OCI-LY1 (cell line): Measurements from ENCODE around the gene RETN.
"Not testable (repeated sequence)": the region's sequence is repeated elsewhere in the genome, so short reads cannot be mapped to it uniquely, and the experiment has no call there.

Experiments
- H2AFZ ChIP-seq: fragments of 200-600 bp; sonication (generic), shearing (Covaris generic); 2 replicates; pipeline ENCODE4 v1.6.0; 2014; ENCODE audit warnings: antibody characterized with exemption, mild to moderate bottlenecking, low read length
- H3F3A ChIP-seq: fragments of 200-600 bp; sonication (generic), shearing (Covaris generic); 2 replicates; pipeline ENCODE4 v1.6.0; 2014; ENCODE audit warnings: mild to moderate bottlenecking, antibody characterized with exemption, low read length, moderate library complexity; ENCODE audit not compliant: insufficient read depth
- H3K27ac ChIP-seq: fragments of 200-600 bp; sonication (generic); 2 replicates; pipeline ENCODE4 v1.5.1; 2014; ENCODE audit warnings: low read length, mixed run types, mild to moderate bottlenecking, low read depth; ENCODE audit not compliant: poor library complexity, severe bottlenecking
- H3K27me3 ChIP-seq: fragments of 200-600 bp; sonication (generic); 2 replicates; pipeline ENCODE4 v1.6.0; 2014; ENCODE audit warnings: antibody characterized with exemption, mild to moderate bottlenecking, low read length, moderate library complexity; ENCODE audit not compliant: insufficient read depth
- H3K36me3 ChIP-seq: fragments of 200-600 bp; sonication (generic); 2 replicates; pipeline ENCODE4 v1.6.1; 2014; ENCODE audit warnings: mild to moderate bottlenecking, antibody characterized with exemption, low read length, moderate library complexity, mixed read lengths; ENCODE audit not compliant: insufficient read depth
- H3K4me1 ChIP-seq: fragments of 200-600 bp; sonication (generic); 2 replicates; pipeline ENCODE4 v1.5.1; 2014; ENCODE audit warnings: mild to moderate bottlenecking, low read length, moderate library complexity; ENCODE audit not compliant: insufficient read depth, severe bottlenecking
- H3K4me2 ChIP-seq: fragments of 200-600 bp; sonication (generic), shearing (Covaris generic); 2 replicates; pipeline ENCODE4 v1.6.1; 2014; ENCODE audit warnings: low read length
- H3K4me3 ChIP-seq: fragments of 200-600 bp; sonication (generic); 2 replicates; pipeline ENCODE4 v1.5.1; 2014; ENCODE audit warnings: low read length, low read depth, mild to moderate bottlenecking, mixed read lengths; ENCODE audit not compliant: poor library complexity, severe bottlenecking
- H3K79me2 ChIP-seq: fragments of 200-600 bp; shearing (Covaris generic); 2 replicates; pipeline ENCODE4 v1.6.1; 2016; ENCODE audit warnings: mixed run types, low read length, mixed read lengths; ENCODE audit not compliant: insufficient read depth
- H3K9ac ChIP-seq: fragments of 200-600 bp; sonication (generic), shearing (Covaris generic); 2 replicates; pipeline ENCODE4 v1.6.1; 2014; ENCODE audit warnings: mild to moderate bottlenecking, low read length, mixed read lengths
- H3K9me2 ChIP-seq: fragments of 200-600 bp; sonication (generic), shearing (Covaris generic); 2 replicates; pipeline ENCODE4 v1.6.1; 2014; ENCODE audit warnings: low read depth, mild to moderate bottlenecking, low read length, mixed read lengths
- H3K9me3 ChIP-seq: fragments of 200-600 bp; shearing (Covaris generic); 2 replicates; pipeline ENCODE4 v1.6.1; 2014; ENCODE audit warnings: low read length, mixed read lengths
- H4K20me1 ChIP-seq: fragments of 200-600 bp; sonication (generic), shearing (Covaris generic); 2 replicates; pipeline ENCODE4 v1.6.0; 2016; ENCODE audit warnings: mild to moderate bottlenecking, low read length; ENCODE audit not compliant: insufficient read depth
- EZH2 ChIP-seq: fragments of 200-600 bp; sonication (generic), shearing (Covaris generic); IDR thresholded peaks from 2 replicates; pipeline ENCODE4 v1.8.0; 2017; ENCODE audit warnings: borderline replicate concordance, mixed run types, mild to moderate bottlenecking, antibody characterized with exemption, low read length, moderate library complexity, mixed read lengths
- TF ChIP-seq, protein P1 (sequence below): fragments of 200-600 bp; sonication (generic), shearing (Covaris generic); IDR thresholded peaks from 2 replicates; pipeline ENCODE4 v1.5.1; 2017; ENCODE audit warnings: mild to moderate bottlenecking, antibody characterized with exemption, low read length, moderate library complexity, mixed read lengths

Gene RETN

DNA sequence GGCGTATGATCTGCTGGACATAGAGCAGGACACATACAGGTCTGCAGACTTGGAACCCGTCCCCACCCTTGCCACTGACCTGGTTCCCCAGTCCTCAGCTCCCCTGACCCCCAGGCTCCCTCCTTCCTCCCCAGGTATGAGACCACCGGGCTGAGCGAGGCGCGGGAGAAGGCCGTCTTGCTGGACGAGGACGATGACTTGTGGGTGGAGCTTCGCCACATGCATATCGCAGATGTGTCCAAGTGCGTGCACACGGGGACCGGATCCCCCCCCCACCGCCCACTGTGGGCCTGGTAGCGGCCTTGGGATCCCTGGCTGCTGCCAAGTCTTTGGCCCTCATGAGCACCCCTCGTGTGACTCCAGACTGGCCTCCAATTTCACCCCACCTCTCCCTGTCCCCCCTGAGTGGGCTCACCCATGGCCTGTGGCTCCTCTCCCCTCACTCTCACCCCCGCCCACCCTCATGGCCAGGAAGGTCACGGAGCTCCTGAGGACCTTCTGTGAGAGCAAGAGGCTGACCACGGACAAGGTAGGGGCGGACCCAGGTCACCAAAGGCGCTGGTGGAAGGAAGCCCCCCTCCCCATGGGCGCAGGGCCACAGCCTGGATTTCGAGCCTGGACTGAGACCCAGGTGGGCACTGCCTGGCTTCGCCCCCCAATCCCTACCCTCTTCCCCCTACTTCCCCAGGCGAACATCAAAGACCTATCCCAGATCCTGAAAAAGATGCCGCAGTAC is 26.4 kb upstream of the RETN start:
- Histone ChIP-seq H3K9me3 (no peaks in the 10 kb centered on the region), H3K4me3 (no peak overlapping the region), H3K4me1 (peaks cover 8% of the 10 kb centered on the region), H4K20me1 (no peaks in the 10 kb centered on the region), H3K79me2 (no peaks in the 10 kb centered on the region), H3K4me2 (no peak overlapping the region), H3K9ac (no peak overlapping the region), H2AFZ (no peak overlapping the region), H3K36me3 (peaks cover 21% of the 10 kb centered on the region), H3F3A (no peaks in the 10 kb centered on the region; the same call in 1 of the 2 replicates), H3K27me3 (no peaks in the 10 kb centered on the region), H3K9me2 (no peaks in the 10 kb centered on the region), H3K27ac (no peak overlapping the region)
- TF ChIP-seq, protein P1, sequence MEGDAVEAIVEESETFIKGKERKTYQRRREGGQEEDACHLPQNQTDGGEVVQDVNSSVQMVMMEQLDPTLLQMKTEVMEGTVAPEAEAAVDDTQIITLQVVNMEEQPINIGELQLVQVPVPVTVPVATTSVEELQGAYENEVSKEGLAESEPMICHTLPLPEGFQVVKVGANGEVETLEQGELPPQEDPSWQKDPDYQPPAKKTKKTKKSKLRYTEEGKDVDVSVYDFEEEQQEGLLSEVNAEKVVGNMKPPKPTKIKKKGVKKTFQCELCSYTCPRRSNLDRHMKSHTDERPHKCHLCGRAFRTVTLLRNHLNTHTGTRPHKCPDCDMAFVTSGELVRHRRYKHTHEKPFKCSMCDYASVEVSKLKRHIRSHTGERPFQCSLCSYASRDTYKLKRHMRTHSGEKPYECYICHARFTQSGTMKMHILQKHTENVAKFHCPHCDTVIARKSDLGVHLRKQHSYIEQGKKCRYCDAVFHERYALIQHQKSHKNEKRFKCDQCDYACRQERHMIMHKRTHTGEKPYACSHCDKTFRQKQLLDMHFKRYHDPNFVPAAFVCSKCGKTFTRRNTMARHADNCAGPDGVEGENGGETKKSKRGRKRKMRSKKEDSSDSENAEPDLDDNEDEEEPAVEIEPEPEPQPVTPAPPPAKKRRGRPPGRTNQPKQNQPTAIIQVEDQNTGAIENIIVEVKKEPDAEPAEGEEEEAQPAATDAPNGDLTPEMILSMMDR = no peak
- no peak for TF ChIP-seq EZH2

- Histone ChIP-seq H3K9ac (no peak overlapping the region), H2AFZ (no peak overlapping the region), H3K4me2 (no peak overlapping the region), H3K9me3 (no peaks in the 10 kb centered on the region), H3K9me2 (no peaks in the 10 kb centered on the region), H3K4me3 (no peak overlapping the region), H3K27ac (no peak overlapping the region), H4K20me1 (no peaks in the 10 kb centered on the region), H3K27me3 (no peaks in the 10 kb centered on the region), H3F3A (no peaks in the 10 kb centered on the region), H3K79me2 (no peaks in the 10 kb centered on the region), H3K36me3 (peaks cover 25% of the 10 kb centered on the region), H3K4me1 (peaks cover 2% of the 10 kb centered on the region)
- TF ChIP-seq, protein P1 = no peak
- no peak for TF ChIP-seq EZH2
Observed at GRCh38 chr19:7643031-7643415, 25.8 kb upstream of the RETN start.

DNA sequence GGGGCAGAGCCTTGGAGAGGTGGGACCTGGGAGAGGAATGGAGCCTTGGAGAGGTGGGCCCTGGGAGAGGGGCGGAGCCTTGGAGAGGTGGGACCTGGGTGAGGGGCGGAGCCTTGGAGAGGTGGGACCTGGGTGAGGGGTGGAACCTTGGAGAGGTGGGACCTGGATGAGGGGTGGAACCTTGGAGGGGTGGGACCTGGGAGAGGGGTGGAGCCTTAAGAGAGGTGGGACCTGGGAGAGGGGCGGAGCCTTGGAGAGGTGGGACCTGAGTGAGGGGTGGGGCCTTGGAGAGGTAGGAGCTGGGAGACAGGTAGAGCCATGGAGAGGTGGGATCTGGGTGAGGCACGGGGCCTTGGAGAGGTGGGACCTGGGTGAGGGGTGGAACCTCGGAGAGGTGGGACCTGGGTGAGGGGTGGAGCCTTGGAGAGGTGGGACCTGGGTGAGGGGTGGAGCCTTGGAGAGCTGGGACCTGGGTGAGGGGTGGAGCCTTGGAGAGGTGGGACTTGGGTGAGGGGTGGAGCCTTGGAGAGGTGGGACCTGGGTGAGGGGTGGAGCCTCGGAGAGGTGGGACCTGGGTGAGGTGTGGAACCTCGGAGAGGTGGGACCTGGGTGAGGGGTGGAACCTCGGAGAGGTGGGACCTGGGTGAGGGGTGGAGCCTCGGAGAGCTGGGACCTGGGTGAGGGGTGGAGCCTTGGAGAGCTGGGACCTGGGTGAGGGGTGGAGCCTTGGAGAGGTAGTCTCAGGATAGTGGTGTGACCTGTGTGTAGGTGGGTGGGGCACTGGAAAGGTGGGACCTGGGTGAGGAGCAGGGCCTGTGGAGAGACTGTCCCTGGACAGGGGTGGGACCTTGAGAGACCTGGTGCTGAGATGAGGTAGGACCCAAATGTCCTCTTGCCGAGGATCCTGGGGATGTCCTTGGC is 25.0 kb upstream of the RETN start:
- H3K9ac ChIP-seq, H3K9me2 ChIP-seq, H3K27ac ChIP-seq, H3K9me3 ChIP-seq, H2AFZ ChIP-seq, H4K20me1 ChIP-seq, H3K27me3 ChIP-seq, H3K4me1 ChIP-seq, H3K4me2 ChIP-seq, H3K4me3 ChIP-seq, H3F3A ChIP-seq, H3K79me2 ChIP-seq: not testable (repeated sequence)
- H3K36me3 ChIP-seq = peaks cover 26% of the 10 kb centered on the region
